SK-N-SH treated with all-trans-retinoic acid at 6 μM for 48 hours (cell line): ENCODE data around the gene ARID3A.

Source experiments
- ATAC-seq: fragments of 200-7000 bp; cut with Tn5 transposase; 3 replicates; pipeline ENCODE4 v1.9.1; 2020; ENCODE audit warnings: mild to moderate bottlenecking, moderate library complexity
- ARNTL ChIP-seq: fragments of 450-650 bp; formaldehyde crosslinking; IDR thresholded peaks from 2 replicates; pipeline ENCODE4 v1.5.0; 2020; ENCODE audit warnings: low read depth, mild to moderate bottlenecking, moderate library complexity, borderline replicate concordance
- ESRRG ChIP-seq: fragments of 250-450 bp; sonication (Bioruptor Pico); IDR thresholded peaks from 2 replicates; pipeline ENCODE4 v1.6.1; 2021; ENCODE audit warnings: mild to moderate bottlenecking
- GLIS3 ChIP-seq: fragments of 250-450 bp; sonication (Bioruptor Pico); IDR thresholded peaks from 2 replicates; pipeline ENCODE4 v1.5.0; 2020; ENCODE audit warnings: mild to moderate bottlenecking, moderate library complexity
- ISL1 ChIP-seq: fragments of 250-450 bp; sonication (Bioruptor Pico); IDR thresholded peaks from 2 replicates; pipeline ENCODE4 v2.1.2; 2022; ENCODE audit warnings: mild to moderate bottlenecking, moderate library complexity
- OSR1 ChIP-seq: fragments of 250-450 bp; sonication (Bioruptor Pico); IDR thresholded peaks from 2 replicates; pipeline ENCODE4 v1.8.0; 2022; ENCODE audit warnings: moderate library complexity, mild to moderate bottlenecking, inconsistent platforms
- RARB ChIP-seq: fragments of 250-450 bp; sonication (Bioruptor Pico); IDR thresholded peaks from 2 replicates; pipeline ENCODE4 v1.8.0; 2021; ENCODE audit warnings: mild to moderate bottlenecking, moderate library complexity
- SNAI2 ChIP-seq: fragments of 250-450 bp; sonication (Bioruptor Pico); IDR thresholded peaks from 2 replicates; pipeline ENCODE4 v1.5.0; 2020; ENCODE audit warnings: mild to moderate bottlenecking, moderate library complexity
- TCF4 ChIP-seq: fragments of 250-450 bp; sonication (Bioruptor Pico); IDR thresholded peaks from 2 replicates; pipeline ENCODE4 v1.8.0; 2021; ENCODE audit warnings: mild to moderate bottlenecking, moderate library complexity, borderline replicate concordance
- ZC3H10 ChIP-seq: fragments of 250-450 bp; sonication (Bioruptor Pico); IDR thresholded peaks from 2 replicates; pipeline ENCODE4 v1.5.1; 2021; ENCODE audit warnings: mild to moderate bottlenecking, moderate library complexity
- ZFP3 ChIP-seq: fragments of 250-450 bp; sonication (Bioruptor Pico); IDR thresholded peaks from 2 replicates; pipeline ENCODE4 v1.5.0; 2020; ENCODE audit warnings: mild to moderate bottlenecking, moderate library complexity
- ZFP30 ChIP-seq: fragments of 450-650 bp; formaldehyde crosslinking; IDR thresholded peaks from 2 replicates; pipeline ENCODE4 v1.5.0; 2022; ENCODE audit warnings: mild to moderate bottlenecking, moderate library complexity
- ZNF70 ChIP-seq: fragments of 450-650 bp; formaldehyde crosslinking; IDR thresholded peaks from 2 replicates; pipeline ENCODE4 v1.5.0; 2020; ENCODE audit warnings: mild to moderate bottlenecking, moderate library complexity
- ZNF8 ChIP-seq: fragments of 450-650 bp; formaldehyde crosslinking; IDR thresholded peaks from 2 replicates; pipeline ENCODE4 v1.5.0; 2020; ENCODE audit warnings: mild to moderate bottlenecking, moderate library complexity
- TF ChIP-seq, protein P1 (sequence below): fragments of 250-450 bp; sonication (Bioruptor Pico); IDR thresholded peaks from 2 replicates; pipeline ENCODE4 v1.5.0; 2020; ENCODE audit warnings: mild to moderate bottlenecking, moderate library complexity
- TF ChIP-seq, protein P2 (sequence below): fragments of 250-450 bp; sonication (Bioruptor Pico); IDR thresholded peaks from 2 replicates; pipeline ENCODE4 v1.5.1; 2021; ENCODE audit warnings: mild to moderate bottlenecking, moderate library complexity
- TF ChIP-seq, protein P3 (sequence below): fragments of 250-450 bp; sonication (Bioruptor Pico); IDR thresholded peaks from 2 replicates; pipeline ENCODE4 v1.8.0; 2020; ENCODE audit warnings: mild to moderate bottlenecking, moderate library complexity, borderline replicate concordance
- TF ChIP-seq, protein P4 (sequence below): fragments of 250-450 bp; sonication (Bioruptor Pico); IDR thresholded peaks from 2 replicates; pipeline ENCODE4 v1.5.1; 2020; ENCODE audit warnings: low read depth, mild to moderate bottlenecking, moderate library complexity
- TF ChIP-seq, protein P5 (sequence below): fragments of 250-450 bp; sonication (Bioruptor Pico); IDR thresholded peaks from 2 replicates; pipeline ENCODE4 v1.8.0; 2021; ENCODE audit warnings: low read depth, mild to moderate bottlenecking, moderate library complexity, borderline replicate concordance

ARID3A gene

DNA sequence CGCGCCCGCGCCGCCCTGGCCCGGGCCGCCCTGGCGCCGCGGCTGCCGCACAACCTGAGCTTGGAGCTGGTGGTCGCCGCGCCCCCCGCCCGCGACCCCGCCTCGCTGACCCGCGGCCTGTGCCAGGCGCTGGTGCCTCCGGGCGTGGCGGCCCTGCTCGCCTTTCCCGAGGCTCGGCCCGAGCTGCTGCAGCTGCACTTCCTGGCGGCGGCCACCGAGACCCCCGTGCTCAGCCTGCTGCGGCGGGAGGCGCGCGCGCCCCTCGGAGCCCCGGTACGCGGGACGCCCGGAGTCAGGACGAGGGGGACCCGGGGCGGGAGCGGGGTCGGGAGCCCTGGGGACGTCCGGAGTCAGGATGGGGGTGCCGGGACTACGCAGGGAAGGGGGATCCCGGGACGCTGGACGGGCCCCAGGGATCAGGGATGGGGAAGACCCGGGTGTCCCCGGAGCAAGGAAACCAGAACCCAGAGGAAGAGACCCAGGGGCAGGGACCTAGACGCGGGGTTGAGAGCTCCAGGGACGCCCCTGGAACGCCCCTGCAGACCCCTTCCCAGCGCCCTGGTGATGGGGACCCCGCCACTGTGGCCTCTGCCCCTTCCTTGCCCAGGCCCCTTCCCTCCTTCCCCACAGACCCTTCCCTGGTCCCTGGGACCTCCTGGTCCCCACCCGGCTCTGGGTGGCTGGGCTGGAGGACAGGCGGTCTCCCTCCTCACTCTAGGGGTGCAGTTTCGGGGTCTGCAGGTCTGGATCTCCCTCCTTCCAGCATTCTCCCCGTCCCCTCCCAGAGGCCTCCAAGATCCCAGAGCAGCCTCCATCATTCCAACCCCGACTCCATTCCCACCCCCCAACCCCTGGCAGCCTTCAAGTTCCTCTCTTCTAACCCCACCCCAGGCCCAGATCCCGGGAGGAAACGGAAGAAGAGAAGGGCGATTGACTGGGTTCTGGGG lies 75.0 kb downstream of the ARID3A start:
- TF ChIP-seq, protein P1, sequence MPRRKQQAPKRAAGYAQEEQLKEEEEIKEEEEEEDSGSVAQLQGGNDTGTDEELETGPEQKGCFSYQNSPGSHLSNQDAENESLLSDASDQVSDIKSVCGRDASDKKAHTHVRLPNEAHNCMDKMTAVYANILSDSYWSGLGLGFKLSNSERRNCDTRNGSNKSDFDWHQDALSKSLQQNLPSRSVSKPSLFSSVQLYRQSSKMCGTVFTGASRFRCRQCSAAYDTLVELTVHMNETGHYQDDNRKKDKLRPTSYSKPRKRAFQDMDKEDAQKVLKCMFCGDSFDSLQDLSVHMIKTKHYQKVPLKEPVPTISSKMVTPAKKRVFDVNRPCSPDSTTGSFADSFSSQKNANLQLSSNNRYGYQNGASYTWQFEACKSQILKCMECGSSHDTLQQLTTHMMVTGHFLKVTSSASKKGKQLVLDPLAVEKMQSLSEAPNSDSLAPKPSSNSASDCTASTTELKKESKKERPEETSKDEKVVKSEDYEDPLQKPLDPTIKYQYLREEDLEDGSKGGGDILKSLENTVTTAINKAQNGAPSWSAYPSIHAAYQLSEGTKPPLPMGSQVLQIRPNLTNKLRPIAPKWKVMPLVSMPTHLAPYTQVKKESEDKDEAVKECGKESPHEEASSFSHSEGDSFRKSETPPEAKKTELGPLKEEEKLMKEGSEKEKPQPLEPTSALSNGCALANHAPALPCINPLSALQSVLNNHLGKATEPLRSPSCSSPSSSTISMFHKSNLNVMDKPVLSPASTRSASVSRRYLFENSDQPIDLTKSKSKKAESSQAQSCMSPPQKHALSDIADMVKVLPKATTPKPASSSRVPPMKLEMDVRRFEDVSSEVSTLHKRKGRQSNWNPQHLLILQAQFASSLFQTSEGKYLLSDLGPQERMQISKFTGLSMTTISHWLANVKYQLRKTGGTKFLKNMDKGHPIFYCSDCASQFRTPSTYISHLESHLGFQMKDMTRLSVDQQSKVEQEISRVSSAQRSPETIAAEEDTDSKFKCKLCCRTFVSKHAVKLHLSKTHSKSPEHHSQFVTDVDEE (CRISPR knock-in tag), result no peak
- TF ChIP-seq ARNTL (CRISPR knock-in tag) (no peak), GLIS3 (CRISPR knock-in tag) (no peak), ISL1 (CRISPR knock-in tag) (no peak), ZNF70 (CRISPR knock-in tag) (no peak), ZNF8 (CRISPR knock-in tag) (no peak), ZC3H10 (CRISPR knock-in tag) (no peak), SNAI2 (CRISPR knock-in tag) (no peak), RARB (CRISPR knock-in tag) (no peak), ZFP30 (CRISPR knock-in tag) (no peak)
- TF ChIP-seq, protein P2, sequence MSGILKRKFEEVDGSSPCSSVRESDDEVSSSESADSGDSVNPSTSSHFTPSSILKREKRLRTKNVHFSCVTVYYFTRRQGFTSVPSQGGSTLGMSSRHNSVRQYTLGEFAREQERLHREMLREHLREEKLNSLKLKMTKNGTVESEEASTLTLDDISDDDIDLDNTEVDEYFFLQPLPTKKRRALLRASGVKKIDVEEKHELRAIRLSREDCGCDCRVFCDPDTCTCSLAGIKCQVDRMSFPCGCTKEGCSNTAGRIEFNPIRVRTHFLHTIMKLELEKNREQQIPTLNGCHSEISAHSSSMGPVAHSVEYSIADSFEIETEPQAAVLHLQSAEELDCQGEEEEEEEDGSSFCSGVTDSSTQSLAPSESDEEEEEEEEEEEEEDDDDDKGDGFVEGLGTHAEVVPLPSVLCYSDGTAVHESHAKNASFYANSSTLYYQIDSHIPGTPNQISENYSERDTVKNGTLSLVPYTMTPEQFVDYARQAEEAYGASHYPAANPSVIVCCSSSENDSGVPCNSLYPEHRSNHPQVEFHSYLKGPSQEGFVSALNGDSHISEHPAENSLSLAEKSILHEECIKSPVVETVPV (CRISPR knock-in tag), result no peak
- TF ChIP-seq, protein P3, sequence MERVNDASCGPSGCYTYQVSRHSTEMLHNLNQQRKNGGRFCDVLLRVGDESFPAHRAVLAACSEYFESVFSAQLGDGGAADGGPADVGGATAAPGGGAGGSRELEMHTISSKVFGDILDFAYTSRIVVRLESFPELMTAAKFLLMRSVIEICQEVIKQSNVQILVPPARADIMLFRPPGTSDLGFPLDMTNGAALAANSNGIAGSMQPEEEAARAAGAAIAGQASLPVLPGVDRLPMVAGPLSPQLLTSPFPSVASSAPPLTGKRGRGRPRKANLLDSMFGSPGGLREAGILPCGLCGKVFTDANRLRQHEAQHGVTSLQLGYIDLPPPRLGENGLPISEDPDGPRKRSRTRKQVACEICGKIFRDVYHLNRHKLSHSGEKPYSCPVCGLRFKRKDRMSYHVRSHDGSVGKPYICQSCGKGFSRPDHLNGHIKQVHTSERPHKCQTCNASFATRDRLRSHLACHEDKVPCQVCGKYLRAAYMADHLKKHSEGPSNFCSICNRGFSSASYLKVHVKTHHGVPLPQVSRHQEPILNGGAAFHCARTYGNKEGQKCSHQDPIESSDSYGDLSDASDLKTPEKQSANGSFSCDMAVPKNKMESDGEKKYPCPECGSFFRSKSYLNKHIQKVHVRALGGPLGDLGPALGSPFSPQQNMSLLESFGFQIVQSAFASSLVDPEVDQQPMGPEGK (CRISPR knock-in tag), result no peak
- ATAC-seq, result no peak

DNA sequence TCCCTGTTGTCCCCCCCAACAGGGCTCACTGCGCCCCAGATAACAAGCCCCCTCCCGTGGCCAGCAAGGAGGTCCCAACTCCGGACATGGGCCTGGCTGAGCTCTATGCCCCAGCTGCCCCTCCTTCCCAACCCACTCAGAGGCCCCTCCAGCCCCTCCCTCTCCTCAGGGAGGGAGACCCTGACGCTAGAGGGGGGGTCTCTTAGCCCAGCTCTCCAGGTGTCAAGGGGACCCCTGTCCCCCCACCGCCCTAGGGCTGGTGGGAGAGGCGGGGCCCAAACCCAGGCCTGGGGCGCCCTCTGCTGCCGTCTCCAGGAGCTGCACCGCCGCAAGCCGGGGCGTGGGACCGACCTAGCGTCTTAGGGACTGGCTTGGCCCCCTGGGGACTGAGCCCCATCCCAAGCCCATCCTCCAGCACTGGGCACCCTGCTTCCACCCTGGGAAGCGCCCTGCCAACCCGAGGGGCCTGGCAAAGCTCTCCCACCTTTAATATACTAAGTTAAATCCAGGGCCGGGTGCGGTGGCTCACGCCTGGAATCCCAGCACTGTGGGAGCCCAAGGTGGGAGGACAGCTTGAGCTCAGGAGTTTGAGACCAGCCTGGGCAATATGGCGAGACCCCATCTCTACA lies 75.8 kb downstream of the ARID3A start:
- TF ChIP-seq ZNF70 (CRISPR knock-in tag) (peak; percentile 56), RARB (CRISPR knock-in tag) (no peak), SNAI2 (CRISPR knock-in tag) (no peak)
- TF ChIP-seq, all 23 proteins: peak for 1
- ATAC-seq, result peak; percentile 73

DNA sequence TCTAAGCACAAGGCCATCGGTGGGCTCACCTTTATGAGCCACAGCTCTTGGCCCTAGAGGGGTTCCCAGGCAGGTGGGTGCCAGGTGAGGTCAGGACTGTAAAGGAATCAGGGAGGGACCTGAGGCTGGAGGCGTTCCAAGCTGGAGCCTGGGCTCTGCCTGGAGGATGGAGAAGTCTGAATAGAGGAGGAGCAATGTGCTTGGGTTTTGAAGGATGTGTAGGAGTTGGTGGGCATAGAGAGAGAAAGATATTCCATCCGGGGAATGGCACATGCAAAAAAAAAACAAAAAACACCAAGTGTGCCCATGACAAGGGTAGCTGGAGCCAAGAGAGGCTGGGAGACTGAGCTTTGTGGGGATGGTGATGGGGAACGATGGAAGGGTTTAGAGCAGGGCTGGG lies 76.8 kb downstream of the ARID3A start:
- TF ChIP-seq ZFP3 (CRISPR knock-in tag) (peak; percentile 98), ZNF8 (CRISPR knock-in tag) (no peak)
- no peak for ATAC-seq

DNA sequence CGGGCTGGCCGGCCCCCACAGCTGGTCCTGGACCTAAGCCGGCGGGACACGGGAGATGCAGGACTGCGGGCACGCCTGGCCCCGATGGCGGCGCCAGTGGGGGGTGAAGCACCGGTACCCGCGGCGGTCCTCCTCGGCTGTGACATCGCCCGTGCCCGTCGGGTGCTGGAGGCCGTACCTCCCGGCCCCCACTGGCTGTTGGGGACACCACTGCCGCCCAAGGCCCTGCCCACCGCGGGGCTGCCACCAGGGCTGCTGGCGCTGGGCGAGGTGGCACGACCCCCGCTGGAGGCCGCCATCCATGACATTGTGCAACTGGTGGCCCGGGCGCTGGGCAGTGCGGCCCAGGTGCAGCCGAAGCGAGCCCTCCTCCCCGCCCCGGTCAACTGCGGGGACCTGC lies 77.4 kb downstream of the ARID3A start:
- no peak for ATAC-seq
- TF ChIP-seq ZFP3 (CRISPR knock-in tag), result no peak
- TF ChIP-seq, all 23 proteins: peak for 0

DNA sequence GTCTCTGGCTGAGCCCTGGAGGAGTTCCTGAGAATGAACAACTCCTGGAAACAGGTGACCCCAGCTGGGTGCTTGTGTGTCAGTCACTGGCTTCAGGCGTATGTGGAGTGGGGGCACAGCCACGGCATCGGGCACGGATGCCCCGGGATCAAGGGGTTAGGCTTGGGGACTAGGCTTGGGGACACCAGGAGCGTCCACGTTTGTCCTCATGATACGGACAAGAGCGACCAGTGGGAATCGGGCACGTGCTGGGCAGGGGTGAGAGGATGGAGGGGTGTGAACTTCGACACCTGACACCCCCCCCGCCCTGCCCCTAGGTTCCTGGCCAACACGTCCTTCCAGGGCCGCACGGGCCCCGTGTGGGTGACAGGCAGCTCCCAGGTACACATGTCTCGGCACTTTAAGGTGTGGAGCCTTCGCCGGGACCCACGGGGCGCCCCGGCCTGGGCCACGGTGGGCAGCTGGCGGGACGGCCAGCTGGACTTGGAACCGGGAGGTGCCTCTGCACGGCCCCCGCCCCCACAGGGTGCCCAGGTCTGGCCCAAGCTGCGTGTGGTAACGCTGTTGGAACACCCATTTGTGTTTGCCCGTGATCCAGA lies 78.5 kb downstream of the ARID3A start:
- TF ChIP-seq ESRRG (CRISPR knock-in tag) (no peak), ZFP30 (CRISPR knock-in tag) (no peak), ZC3H10 (CRISPR knock-in tag) (no peak), ZFP3 (CRISPR knock-in tag) (no peak), TCF4 (CRISPR knock-in tag) (no peak), ISL1 (CRISPR knock-in tag) (no peak), ZNF70 (CRISPR knock-in tag) (no peak), OSR1 (CRISPR knock-in tag) (no peak)
- TF ChIP-seq, protein P3 (CRISPR knock-in tag), result no peak
- TF ChIP-seq, protein P4, sequence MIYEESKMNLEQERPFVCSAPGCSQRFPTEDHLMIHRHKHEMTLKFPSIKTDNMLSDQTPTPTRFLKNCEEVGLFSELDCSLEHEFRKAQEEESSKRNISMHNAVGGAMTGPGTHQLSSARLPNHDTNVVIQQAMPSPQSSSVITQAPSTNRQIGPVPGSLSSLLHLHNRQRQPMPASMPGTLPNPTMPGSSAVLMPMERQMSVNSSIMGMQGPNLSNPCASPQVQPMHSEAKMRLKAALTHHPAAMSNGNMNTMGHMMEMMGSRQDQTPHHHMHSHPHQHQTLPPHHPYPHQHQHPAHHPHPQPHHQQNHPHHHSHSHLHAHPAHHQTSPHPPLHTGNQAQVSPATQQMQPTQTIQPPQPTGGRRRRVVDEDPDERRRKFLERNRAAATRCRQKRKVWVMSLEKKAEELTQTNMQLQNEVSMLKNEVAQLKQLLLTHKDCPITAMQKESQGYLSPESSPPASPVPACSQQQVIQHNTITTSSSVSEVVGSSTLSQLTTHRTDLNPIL (CRISPR knock-in tag), result no peak
- TF ChIP-seq, protein P5, sequence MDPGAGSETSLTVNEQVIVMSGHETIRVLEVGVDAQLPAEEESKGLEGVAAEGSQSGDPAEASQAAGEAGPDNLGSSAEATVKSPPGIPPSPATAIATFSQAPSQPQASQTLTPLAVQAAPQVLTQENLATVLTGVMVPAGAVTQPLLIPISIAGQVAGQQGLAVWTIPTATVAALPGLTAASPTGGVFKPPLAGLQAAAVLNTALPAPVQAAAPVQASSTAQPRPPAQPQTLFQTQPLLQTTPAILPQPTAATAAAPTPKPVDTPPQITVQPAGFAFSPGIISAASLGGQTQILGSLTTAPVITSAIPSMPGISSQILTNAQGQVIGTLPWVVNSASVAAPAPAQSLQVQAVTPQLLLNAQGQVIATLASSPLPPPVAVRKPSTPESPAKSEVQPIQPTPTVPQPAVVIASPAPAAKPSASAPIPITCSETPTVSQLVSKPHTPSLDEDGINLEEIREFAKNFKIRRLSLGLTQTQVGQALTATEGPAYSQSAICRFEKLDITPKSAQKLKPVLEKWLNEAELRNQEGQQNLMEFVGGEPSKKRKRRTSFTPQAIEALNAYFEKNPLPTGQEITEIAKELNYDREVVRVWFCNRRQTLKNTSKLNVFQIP, result no peak
- TF ChIP-seq, protein P2 (CRISPR knock-in tag), result no peak
- ATAC-seq, result no peak
